Glutamatergic neuron (in vitro differentiated cells): Measurements from ENCODE around the gene GPR158. TPM values are rescaled to one million over a fixed set of nuclear protein-coding genes. Genes with fewer than 3 reads are reported as not detected.

Experiments
- DNase-seq: peaks from one replicate; pipeline ENCODE4 v3.0.0; 2022
- H3K27ac Mint-ChIP-seq: one replicate; pipeline ENCODE4 v1.8.0; 2020; ENCODE audit warnings: mild to moderate bottlenecking, mixed read lengths, inconsistent platforms; ENCODE audit not compliant: unreplicated experiment
- H3K27me3 Mint-ChIP-seq: one replicate; pipeline ENCODE4 v1.8.0; 2020; ENCODE audit warnings: mild to moderate bottlenecking, moderate library complexity, mixed read lengths, inconsistent platforms; ENCODE audit not compliant: unreplicated experiment
- H3K36me3 Mint-ChIP-seq: one replicate; pipeline ENCODE4 v1.8.0; 2020; ENCODE audit warnings: mild to moderate bottlenecking, mixed read lengths, inconsistent platforms; ENCODE audit not compliant: unreplicated experiment
- H3K4me1 Mint-ChIP-seq: one replicate; pipeline ENCODE4 v1.8.0; 2020; ENCODE audit warnings: mild to moderate bottlenecking, low read depth, mixed read lengths, inconsistent platforms; ENCODE audit not compliant: unreplicated experiment
- H3K4me3 Mint-ChIP-seq: one replicate; pipeline ENCODE4 v1.8.0; 2020; ENCODE audit warnings: mild to moderate bottlenecking, mixed read lengths, inconsistent platforms; ENCODE audit not compliant: unreplicated experiment
- H3K9me3 Mint-ChIP-seq: one replicate; pipeline ENCODE4 v1.8.0; 2020; ENCODE audit warnings: mild to moderate bottlenecking, moderate library complexity, mixed read lengths, inconsistent platforms; ENCODE audit not compliant: unreplicated experiment
- CTCF ChIP-seq: fragments of 200-600 bp; sonication (generic); IDR thresholded peaks from one replicate; pipeline ENCODE4 v1.5.0; 2021; ENCODE audit not compliant: partially characterized antibody, unreplicated experiment
- total RNA-seq: library from RNA; stranded (reverse); fragmentation: NEBNext Ultra II Directional; extraction: Animal tissue kit (Norgen Biotek cat#: 25700); gene quantifications from one replicate; pipeline ENCODE4 v1.2.1, GENCODE V29; 2021; ENCODE audit not compliant: unreplicated experiment

The GPR158 gene
- total RNA-seq, 1 donor from 2014 or later = 2.6 TPM

GRCh38 chr10:25604591-25604990 lies 429.8 kb downstream of the GPR158 start:
- TF ChIP-seq CTCF = no peak
- Mint-ChIP-seq H3K27ac (no peak overlapping the region), H3K4me1 (no peaks in the 10 kb centered on the region), H3K4me3 (no peak overlapping the region), H3K9me3 (no peaks in the 10 kb centered on the region), H3K36me3 (no peaks in the 10 kb centered on the region), H3K27me3 (no peaks in the 10 kb centered on the region)
- DNase-seq = no peak

GRCh38 chr10:25614652-25615051 lies 439.9 kb downstream of the GPR158 start:
- H3K36me3 Mint-ChIP-seq = no peaks in the 10 kb centered on the region

GRCh38 chr10:25615926-25616325 lies 441.1 kb downstream of the GPR158 start:
- Mint-ChIP-seq H3K27me3 (no peaks in the 10 kb centered on the region), H3K4me3 (no peak overlapping the region), H3K4me1 (no peaks in the 10 kb centered on the region), H3K9me3 (no peaks in the 10 kb centered on the region), H3K27ac (no peak overlapping the region), H3K36me3 (no peaks in the 10 kb centered on the region)
- TF ChIP-seq CTCF = no peak
- no peak for DNase-seq

More at GRCh38 chr10:25614652-25615051, 439.9 kb downstream of the GPR158 start:
- Mint-ChIP-seq H3K27ac (no peak overlapping the region), H3K27me3 (no peaks in the 10 kb centered on the region), H3K4me3 (no peak overlapping the region), H3K4me1 (no peaks in the 10 kb centered on the region), H3K9me3 (no peaks in the 10 kb centered on the region)
- DNase-seq = no peak
- TF ChIP-seq CTCF = no peak

GRCh38 chr10:25616903-25617592 lies 442.2 kb downstream of the GPR158 start:
- H3K27ac Mint-ChIP-seq = no peak overlapping the region
- H3K9me3 Mint-ChIP-seq = no peaks in the 10 kb centered on the region
- no peaks in the 10 kb centered on the region for H3K27me3 Mint-ChIP-seq
- DNase-seq = no peak
- H3K36me3 Mint-ChIP-seq = no peaks in the 10 kb centered on the region
- H3K4me3 Mint-ChIP-seq = no peak overlapping the region
- no peaks in the 10 kb centered on the region for H3K4me1 Mint-ChIP-seq
- no peak for TF ChIP-seq CTCF

GRCh38 chr10:25627606-25628005 lies 452.8 kb downstream of the GPR158 start:
- TF ChIP-seq CTCF = no peak
- Mint-ChIP-seq H3K36me3 (no peaks in the 10 kb centered on the region), H3K9me3 (no peaks in the 10 kb centered on the region), H3K4me1 (no peaks in the 10 kb centered on the region), H3K4me3 (no peak overlapping the region), H3K27me3 (peaks cover 2% of the 10 kb centered on the region), H3K27ac (no peak overlapping the region)
- no peak for DNase-seq
